ENCODE measurements around the gene ABHD12B. TPM values are rescaled to one million over a fixed set of nuclear protein-coding genes. Genes with fewer than 3 reads are reported as not detected.

Gene ABHD12B
- total RNA-seq, 1 donor from 2014 or later = not detected

Other genes starting within 250 kb of the ABHD12B start
- 6.4 and 7.7 TPM in 2 replicates for gene SAV1, start 203.7 kb upstream of the ABHD12B start, total RNA-seq
- 74.3 and 82.5 TPM in 2 replicates for gene NIN, start 40.9 kb upstream of the ABHD12B start, total RNA-seq
- not detected in 2 replicates for gene PYGL, start 72.4 kb downstream of the ABHD12B start, total RNA-seq
- 0.22 TPM in 2 replicates for gene TRIM9, start 223.1 kb downstream of the ABHD12B start, total RNA-seq

Data from T-helper 1 cell treated with Interleukin-12 subunit alpha and Interleukin-12 subunit beta and Interleukin-4 antibody, amounts not matched to agents 30 ng/mL and 1 ng/mL, for 36 hours (primary cell).